Measurements from ENCODE around the gene SOX6.

SOX6 gene

GRCh38 chr11:16317712-16318111, 38.6 kb downstream of the SOX6 start:
- DNase-seq (ENCODE audit: low read depth) = no peak

- DNase-seq (ENCODE audit: low read depth) = no peak
These were observed 42.5 kb downstream of the SOX6 start for GRCh38 chr11:16313846-16314245.

- no peak for DNase-seq (ENCODE audit: low read depth)
These were observed 44.0 kb downstream of the SOX6 start for GRCh38 chr11:16312233-16312765.

GRCh38 chr11:16311831-16312230, 44.5 kb downstream of the SOX6 start:
- no peak for DNase-seq (ENCODE audit: low read depth)

GRCh38 chr11:16310943-16311342, 45.4 kb downstream of the SOX6 start:
- no peak for DNase-seq (ENCODE audit: low read depth)

GRCh38 chr11:16309226-16309625, 47.1 kb downstream of the SOX6 start:
- no peak for DNase-seq (ENCODE audit: low read depth)

GRCh38 chr11:16301462-16301861, 54.9 kb downstream of the SOX6 start:
- no peak for DNase-seq (ENCODE audit: low read depth)

GRCh38 chr11:16299884-16300782, 56.2 kb downstream of the SOX6 start:
- no peak for DNase-seq (ENCODE audit: low read depth)

GRCh38 chr11:16299390-16299789, 57.0 kb downstream of the SOX6 start:
- no peak for DNase-seq (ENCODE audit: low read depth)

- no peak for DNase-seq (ENCODE audit: low read depth)
These were observed 59.0 kb downstream of the SOX6 start for GRCh38 chr11:16297332-16297731.

GRCh38 chr11:16296273-16296672, 60.1 kb downstream of the SOX6 start:
- no peak for DNase-seq (ENCODE audit: low read depth)

- no peak for DNase-seq (ENCODE audit: low read depth)
These were observed 60.8 kb downstream of the SOX6 start for GRCh38 chr11:16295592-16295991.

GRCh38 chr11:16293204-16293681, 63.1 kb downstream of the SOX6 start:
- no peak for DNase-seq (ENCODE audit: low read depth)

GRCh38 chr11:16292167-16292859, 64.0 kb downstream of the SOX6 start:
- DNase-seq (ENCODE audit: low read depth) = no peak

GRCh38 chr11:16291729-16292128, 64.6 kb downstream of the SOX6 start:
- DNase-seq (ENCODE audit: low read depth) = no peak

GRCh38 chr11:16289541-16289940, 66.8 kb downstream of the SOX6 start:
- DNase-seq (ENCODE audit: low read depth) = no peak

GRCh38 chr11:16287630-16288280, 68.6 kb downstream of the SOX6 start:
- DNase-seq (ENCODE audit: low read depth) = no peak

- DNase-seq (ENCODE audit: low read depth) = no peak
These were observed 70.3 kb downstream of the SOX6 start for GRCh38 chr11:16286095-16286494.

GRCh38 chr11:16280256-16280682, 76.1 kb downstream of the SOX6 start:
- no peak for DNase-seq (ENCODE audit: low read depth)

- DNase-seq (ENCODE audit: low read depth) = no peak
These were observed 76.8 kb downstream of the SOX6 start for GRCh38 chr11:16279524-16279923.

GRCh38 chr11:16278979-16279378, 77.4 kb downstream of the SOX6 start:
- no peak for DNase-seq (ENCODE audit: low read depth)

GRCh38 chr11:16278273-16278672, 78.1 kb downstream of the SOX6 start:
- no peak for DNase-seq (ENCODE audit: low read depth)

Data from CMK (cell line).